ENCODE results near the gene NDUFS7. TPM values are rescaled to one million over a fixed set of nuclear protein-coding genes. Genes with fewer than 3 reads are reported as not detected.

Gene NDUFS7
- total RNA-seq, 3 donors from 2014 or later (not counting 1 experiment from before 2014, with no cell fraction given) = 60.8 to 67.9 (median 66.6) TPM

DNA sequence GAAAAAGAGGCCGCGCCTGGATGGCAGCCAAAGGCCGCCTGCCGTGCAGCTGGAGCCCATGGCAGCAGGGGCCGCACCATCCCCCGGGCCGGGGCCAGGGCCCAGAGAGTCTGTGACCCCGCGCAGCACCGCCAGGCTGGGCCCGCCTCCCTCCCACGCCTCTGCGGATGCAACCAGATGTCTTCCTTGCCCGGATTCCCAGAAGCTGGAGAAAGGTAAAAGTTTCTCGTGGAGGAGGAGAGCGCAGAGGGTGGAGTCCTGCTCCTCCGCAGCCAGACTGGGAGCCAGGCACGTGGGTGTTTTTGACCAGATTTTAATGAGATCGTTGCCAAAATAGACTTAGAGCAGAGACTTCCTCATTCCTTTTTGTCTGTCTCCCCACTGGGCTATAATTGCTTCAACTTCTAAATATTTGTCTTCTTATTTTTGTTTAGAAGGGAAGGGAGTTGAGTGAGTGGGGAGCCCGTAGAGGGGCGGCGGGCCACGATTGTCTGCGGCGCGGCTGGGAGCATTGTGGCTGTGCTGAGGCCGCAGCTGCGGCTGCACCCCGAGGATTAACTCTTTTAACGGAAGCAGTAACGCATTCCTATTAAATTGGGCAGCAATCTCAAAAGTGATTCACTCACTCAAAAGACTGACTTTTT lies 22.8 kb upstream of the NDUFS7 start:
- Mint-ChIP-seq H3K9me3 (no peaks in the 10 kb centered on the region), H3K4me3 (no peak overlapping the region), H3K36me3 (no peaks in the 10 kb centered on the region), H3K4me1 (peaks cover 24 to 32% of the 10 kb centered on the region in 2 donors), H3K27me3 (ENCODE audit: low read depth in 2 of 2) (no peaks in the 10 kb centered on the region), H3K27ac (no peak overlapping the region)
- no peak overlapping the region for H3K4me3 ChIP-seq (ENCODE audit: low read length)
- WGBS (ENCODE audit: insufficient coverage) = 92% methylated on average over 31 of the region's 31 CpGs
- no peaks in the 10 kb centered on the region for H3K9me3 ChIP-seq (ENCODE audit: control insufficient read depth, insufficient read depth, low read length)
- peaks cover 29% of the 10 kb centered on the region for H3K36me3 ChIP-seq (ENCODE audit: control insufficient read depth, insufficient read depth, low read length)
- H3K27ac ChIP-seq (ENCODE audit: low read length) = no peak overlapping the region
- intact Hi-C loops (cut with micrococcal nuclease) = no loop called here
- ATAC-seq = no peak
- H3K27me3 ChIP-seq (ENCODE audit: control insufficient read depth, insufficient read depth, low read length) = no peaks in the 10 kb centered on the region
- no peak for DNase-seq
- TF ChIP-seq, protein P1, sequence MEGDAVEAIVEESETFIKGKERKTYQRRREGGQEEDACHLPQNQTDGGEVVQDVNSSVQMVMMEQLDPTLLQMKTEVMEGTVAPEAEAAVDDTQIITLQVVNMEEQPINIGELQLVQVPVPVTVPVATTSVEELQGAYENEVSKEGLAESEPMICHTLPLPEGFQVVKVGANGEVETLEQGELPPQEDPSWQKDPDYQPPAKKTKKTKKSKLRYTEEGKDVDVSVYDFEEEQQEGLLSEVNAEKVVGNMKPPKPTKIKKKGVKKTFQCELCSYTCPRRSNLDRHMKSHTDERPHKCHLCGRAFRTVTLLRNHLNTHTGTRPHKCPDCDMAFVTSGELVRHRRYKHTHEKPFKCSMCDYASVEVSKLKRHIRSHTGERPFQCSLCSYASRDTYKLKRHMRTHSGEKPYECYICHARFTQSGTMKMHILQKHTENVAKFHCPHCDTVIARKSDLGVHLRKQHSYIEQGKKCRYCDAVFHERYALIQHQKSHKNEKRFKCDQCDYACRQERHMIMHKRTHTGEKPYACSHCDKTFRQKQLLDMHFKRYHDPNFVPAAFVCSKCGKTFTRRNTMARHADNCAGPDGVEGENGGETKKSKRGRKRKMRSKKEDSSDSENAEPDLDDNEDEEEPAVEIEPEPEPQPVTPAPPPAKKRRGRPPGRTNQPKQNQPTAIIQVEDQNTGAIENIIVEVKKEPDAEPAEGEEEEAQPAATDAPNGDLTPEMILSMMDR (IDR thresholded peaks at IDR 0.05) = no peak
- peaks cover 26% of the 10 kb centered on the region for H3K4me1 ChIP-seq (ENCODE audit: control insufficient read depth, insufficient read depth, low read length)

DNA sequence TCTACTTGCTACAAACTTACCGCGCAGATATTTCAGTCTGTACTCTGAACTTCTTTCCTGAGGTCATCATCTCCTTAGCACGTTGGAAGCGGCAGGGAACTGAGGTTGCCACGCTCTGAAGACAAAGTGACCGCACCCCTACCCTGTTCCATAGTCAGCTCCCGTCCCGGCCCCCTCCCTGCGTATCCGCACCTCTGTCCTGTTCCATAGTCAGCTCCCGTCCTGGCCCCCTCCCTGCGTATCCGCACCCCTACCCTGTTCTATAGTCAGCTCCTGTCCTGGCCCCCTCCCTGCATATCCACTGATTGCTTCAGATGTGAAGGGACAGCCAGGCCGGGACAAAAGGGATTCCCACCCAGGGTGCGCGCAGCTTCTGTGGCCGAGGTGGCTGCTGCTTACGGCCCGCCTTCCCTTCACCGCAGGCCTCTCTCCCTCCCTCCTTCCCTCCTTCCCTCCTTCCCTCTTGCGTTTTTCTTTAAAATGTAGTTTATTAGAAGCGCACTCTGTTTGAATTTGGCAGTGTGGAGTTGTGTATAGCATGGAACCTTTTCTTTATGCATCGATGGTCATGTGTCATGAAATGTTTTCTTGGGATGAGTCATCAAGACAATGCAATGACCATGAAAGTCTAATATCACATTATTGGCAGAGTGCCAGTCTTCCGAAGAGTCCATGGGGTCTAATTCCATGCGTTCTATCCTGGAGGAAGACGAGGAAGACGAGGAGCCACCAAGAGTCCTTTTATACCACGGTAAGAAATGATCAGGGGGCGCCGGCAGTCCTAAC lies 21.9 kb upstream of the NDUFS7 start:
- intact Hi-C loops (cut with micrococcal nuclease) = no loop called here
- H3K4me1 Mint-ChIP-seq = peaks cover 29 to 30% of the 10 kb centered on the region in 2 donors
- no peaks in the 10 kb centered on the region for H3K27me3 Mint-ChIP-seq (ENCODE audit: low read depth in 2 of 2)
- H3K27ac ChIP-seq (ENCODE audit: low read length) = no peak overlapping the region
- H3K36me3 Mint-ChIP-seq = no peaks in the 10 kb centered on the region
- no peak overlapping the region for H3K4me3 ChIP-seq (ENCODE audit: low read length)
- no peaks in the 10 kb centered on the region for H3K27me3 ChIP-seq (ENCODE audit: control insufficient read depth, insufficient read depth, low read length)
- DNase-seq (no peak), ATAC-seq (no peak)
- peaks cover 29% of the 10 kb centered on the region for H3K36me3 ChIP-seq (ENCODE audit: control insufficient read depth, insufficient read depth, low read length)
- WGBS (ENCODE audit: insufficient coverage) = 96% methylated on average over 28 of the region's 30 CpGs
- no peaks in the 10 kb centered on the region for H3K9me3 ChIP-seq (ENCODE audit: control insufficient read depth, insufficient read depth, low read length)
- H3K9me3 Mint-ChIP-seq = no peaks in the 10 kb centered on the region
- TF ChIP-seq, protein P1 (IDR thresholded peaks at IDR 0.05) = no peak
- no peak overlapping the region for H3K4me3 Mint-ChIP-seq
- no peak overlapping the region for H3K27ac Mint-ChIP-seq
- H3K4me1 ChIP-seq (ENCODE audit: control insufficient read depth, insufficient read depth, low read length) = peaks cover 31% of the 10 kb centered on the region

DNA sequence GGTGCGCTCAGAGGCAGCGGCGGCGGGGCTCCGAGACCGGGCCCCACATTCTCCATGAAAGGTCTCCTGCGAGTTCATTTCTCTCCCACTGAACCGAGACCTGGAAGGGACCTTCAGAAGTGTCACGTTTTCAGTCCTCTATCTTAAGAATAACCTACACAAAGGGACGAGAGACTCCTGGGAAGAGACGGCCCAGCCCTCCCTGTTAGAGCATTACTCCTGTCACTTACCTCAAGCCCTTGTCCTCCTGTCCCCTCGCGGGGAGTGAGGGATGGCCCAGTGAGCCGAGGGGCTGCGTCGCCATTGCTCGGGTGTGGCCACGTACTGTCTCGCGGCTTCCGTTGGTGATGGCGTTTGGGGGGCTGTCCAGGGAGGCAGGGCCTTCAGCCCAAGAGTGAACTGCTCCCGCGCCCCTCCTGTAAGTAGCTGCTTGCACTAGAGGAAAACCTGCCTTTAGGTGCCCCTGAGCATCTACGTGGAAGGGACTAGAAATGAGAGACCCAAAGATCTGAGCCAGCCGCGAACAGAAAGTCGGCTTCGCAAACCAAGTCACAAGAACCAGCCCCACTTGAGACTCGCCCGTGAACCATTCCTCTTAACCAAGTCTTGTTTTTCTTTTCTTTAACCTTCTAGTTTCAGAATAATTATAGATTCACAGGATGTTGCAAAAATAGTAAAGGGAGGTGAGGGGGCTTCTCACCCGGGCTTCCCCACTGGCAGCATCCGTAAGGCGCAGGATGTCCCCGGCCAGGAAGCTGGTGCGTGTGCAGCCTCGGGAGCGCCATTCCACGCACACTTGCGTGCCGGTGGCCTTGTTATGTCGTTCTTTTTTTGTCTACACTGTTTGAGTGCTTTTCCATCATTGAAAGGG lies 21.1 kb upstream of the NDUFS7 start:
- Histone ChIP-seq H3K27ac (ENCODE audit: low read length) (peak overlapping the region; percentile 66), H3K27me3 (ENCODE audit: control insufficient read depth, insufficient read depth, low read length) (no peaks in the 10 kb centered on the region), H3K36me3 (ENCODE audit: control insufficient read depth, insufficient read depth, low read length) (peaks cover 23% of the 10 kb centered on the region), H3K4me1 (ENCODE audit: control insufficient read depth, insufficient read depth, low read length) (peaks cover 38% of the 10 kb centered on the region), H3K4me3 (ENCODE audit: low read length) (no peak overlapping the region), H3K9me3 (ENCODE audit: control insufficient read depth, insufficient read depth, low read length) (no peaks in the 10 kb centered on the region)
- ATAC-seq (no peak), DNase-seq (no peak)
- TF ChIP-seq, protein P1 (IDR thresholded peaks at IDR 0.05) = no peak
- WGBS (ENCODE audit: insufficient coverage) = 79% methylated on average over 41 of the region's 42 CpGs
- no peaks in the 10 kb centered on the region for H3K9me3 Mint-ChIP-seq
- intact Hi-C loops (cut with micrococcal nuclease) = no loop called here
- no peaks in the 10 kb centered on the region for H3K27me3 Mint-ChIP-seq (ENCODE audit: low read depth in 2 of 2)
- peaks cover 35 to 36% of the 10 kb centered on the region in 2 donors for H3K4me1 Mint-ChIP-seq
- H3K36me3 Mint-ChIP-seq = no peaks in the 10 kb centered on the region
- peak overlapping the region; percentile 88 to 93 for H3K27ac Mint-ChIP-seq
- H3K4me3 Mint-ChIP-seq = peak overlapping the region; percentile 89

All from natural killer cell (primary cell).